Measurements from ENCODE around the gene MARK3. TPM values are rescaled to one million over a fixed set of nuclear protein-coding genes. Genes with fewer than 3 reads are reported as not detected.
A peak's percentile ranks its signal among the peaks of the same experiment; 100 is the strongest.

Gene MARK3
- total RNA-seq, 1 experiment from 2014 or later, result 81.9 TPM

- no peak for TF ChIP-seq CTCF (conservative IDR thresholded peaks at IDR 0.05)
- no peak overlapping the region for H3K18ac ChIP-seq (ENCODE audit: insufficient read length, low read depth, low read length)
- no peak overlapping the region for H3K56ac ChIP-seq (ENCODE audit: insufficient read length, low read depth, low read length)
- no peak overlapping the region for H2AFZ ChIP-seq (ENCODE audit: low read length)
- H2AK5ac ChIP-seq (ENCODE audit: insufficient read length, low read length), result no peak overlapping the region
- peak overlapping the region in 1 of 3 experiments; percentile 44; a peak in 1 of 7 replicates for H3K27ac Mint-ChIP-seq
- DNase-seq, result no peak
- H3K27me3 ChIP-seq (ENCODE audit: insufficient read depth, low read length), result no peaks in the 10 kb centered on the region; the same call in 1 of the 2 replicates
- H2BK5ac ChIP-seq (ENCODE audit: insufficient read length, low read length), result no peak overlapping the region
- peaks cover 5 to 25% (median 21%) of the 10 kb centered on the region in 3 experiments; a peak in 6 of 7 replicates for H3K36me3 Mint-ChIP-seq (ENCODE audit: insufficient read depth in 1 of 3, low read depth in 3 of 3)
- H3K14ac ChIP-seq (ENCODE audit: insufficient read depth, low read length), result no peak overlapping the region
- no peak overlapping the region for H2BK120ac ChIP-seq (ENCODE audit: low read depth, low read length, poor library complexity, severe bottlenecking)
- WGBS (ENCODE audit: extremely low coverage, insufficient read length, low lambda C conversion rate), result no CpG with 5 or more reads among the region's 7 CpGs
- peaks cover 28% of the 10 kb centered on the region; the same call in 1 of the 2 replicates for H3K79me2 ChIP-seq (ENCODE audit: insufficient read depth, low read length)
- no peak overlapping the region for H4K5ac ChIP-seq (ENCODE audit: insufficient read length, low read depth, low read length)
- H3K9ac ChIP-seq (ENCODE audit: extremely low read depth, insufficient read length, low read length), result no peak overlapping the region
- no peaks in the 10 kb centered on the region for H4K20me1 ChIP-seq (ENCODE audit: control insufficient read depth, insufficient read depth, insufficient read length)
- H3K4ac ChIP-seq (ENCODE audit: low read depth, low read length), result no peak overlapping the region
- no peaks in the 10 kb centered on the region for H3K27me3 Mint-ChIP-seq (ENCODE audit: low read depth)
- no peak overlapping the region for H3K4me3 Mint-ChIP-seq
- no peak overlapping the region for H4K91ac ChIP-seq (ENCODE audit: insufficient read length, low read depth, low read length)
- H3K23me2 ChIP-seq (ENCODE audit: insufficient read length, low read depth, low read length, poor library complexity, severe bottlenecking), result no peaks in the 10 kb centered on the region
- H2BK12ac ChIP-seq (ENCODE audit: insufficient read length, low read depth, low read length), result no peak overlapping the region
- no peaks in the 10 kb centered on the region for H3K9me3 Mint-ChIP-seq
- H3K9me3 ChIP-seq (ENCODE audit: control insufficient read depth, low read depth, low read length), result no peaks in the 10 kb centered on the region
- H3T11ph ChIP-seq (ENCODE audit: low read length), result no peak overlapping the region
- no peak overlapping the region for H3K27ac ChIP-seq (ENCODE audit: insufficient read length, low read depth, low read length)
- H3K23ac ChIP-seq (ENCODE audit: insufficient read length, low read depth, low read length), result no peak overlapping the region
- no peak overlapping the region for H2BK15ac ChIP-seq (ENCODE audit: low read depth, low read length)
- H3K4me1 ChIP-seq (ENCODE audit: insufficient read depth, low read length), result peaks cover 4% of the 10 kb centered on the region; the same call in 1 of the 2 replicates
- no peak overlapping the region for H4K8ac ChIP-seq (replicated peaks; ENCODE audit: insufficient read length, low read depth, low read length)
- H2BK20ac ChIP-seq (ENCODE audit: low read depth, low read length, poor library complexity, severe bottlenecking), result no peak overlapping the region
- H3K79me1 ChIP-seq (ENCODE audit: insufficient read depth, low read depth, low read length, poor library complexity, severe bottlenecking), result no peaks in the 10 kb centered on the region
- H3K4me1 Mint-ChIP-seq, result peaks cover 37 to 41% of the 10 kb centered on the region in 2 experiments
- H3K4me2 ChIP-seq (ENCODE audit: insufficient read depth, insufficient read length, low read length), result no peak overlapping the region
Observed at GRCh38 chr14:103404920-103405319, 19.7 kb downstream of the MARK3 start.

All from H9 (cell line).